GM11168 (cell line): ENCODE measurements around the gene PPP1R1A.

Experiments used
- in situ Hi-C: fragments of 300-500 bp; cut with MboI; formaldehyde crosslinking; loops from one replicate; pipeline ENCODE4 v1.12.0; 2022; ENCODE audit warnings: low sequenced_read_pairs; ENCODE audit not compliant: unreplicated experiment

PPP1R1A gene

GRCh38 chr12:54588110-54588889, at the start of gene PPP1R1A:
PPP1R1A (minus strand) TSS chr12:54588659; CDS start chr12:54588488, 171 bp downstream.
- in situ Hi-C loops, result no loop called here

GRCh38 chr12:54634795-54635194, 46.3 kb upstream of the PPP1R1A start, which contains the start of gene LACRT:
LACRT (minus strand) TSS chr12:54634895; CDS start chr12:54634841, 54 bp downstream.
- in situ Hi-C loops, result no loop called here

GRCh38 chr12:54631988-54632728, 43.7 kb upstream of the PPP1R1A start:
- in situ Hi-C loops, result no loop called here

- in situ Hi-C loops, result no loop called here
These were observed 43.1 kb upstream of the PPP1R1A start for GRCh38 chr12:54631551-54631950.

- in situ Hi-C loops, result no loop called here
These were observed 41.5 kb upstream of the PPP1R1A start for GRCh38 chr12:54629925-54630324.

GRCh38 chr12:54628186-54628846, 39.9 kb upstream of the PPP1R1A start:
- in situ Hi-C loops, result no loop called here

GRCh38 chr12:54627304-54627703, 38.8 kb upstream of the PPP1R1A start:
- in situ Hi-C loops, result no loop called here

- in situ Hi-C loops, result no loop called here
These were observed 37.1 kb upstream of the PPP1R1A start for GRCh38 chr12:54625598-54625997.

- in situ Hi-C loops, result no loop called here
These were observed 36.1 kb upstream of the PPP1R1A start for GRCh38 chr12:54624315-54625279.

GRCh38 chr12:54622463-54623183, 34.2 kb upstream of the PPP1R1A start:
- in situ Hi-C loops, result no loop called here

GRCh38 chr12:54616933-54617680, 28.6 kb upstream of the PPP1R1A start:
- in situ Hi-C loops, result no loop called here

GRCh38 chr12:54612225-54612750, 23.8 kb upstream of the PPP1R1A start:
- in situ Hi-C loops, result no loop called here

- in situ Hi-C loops, result no loop called here
These were observed 23.3 kb upstream of the PPP1R1A start for GRCh38 chr12:54611715-54612149.

GRCh38 chr12:54608769-54609168, 20.3 kb upstream of the PPP1R1A start:
- in situ Hi-C loops, result no loop called here

- in situ Hi-C loops, result no loop called here
These were observed 19.7 kb upstream of the PPP1R1A start for GRCh38 chr12:54608156-54608555.

- in situ Hi-C loops, result no loop called here
These were observed 18.1 kb upstream of the PPP1R1A start for GRCh38 chr12:54606556-54606955.

- in situ Hi-C loops, result no loop called here
These were observed 16.9 kb upstream of the PPP1R1A start for GRCh38 chr12:54605138-54605970.
